Measurements from ENCODE around the gene MAP3K8. TPM values are rescaled to one million over a fixed set of nuclear protein-coding genes. Genes with fewer than 3 reads are reported as not detected.

Gene MAP3K8
- total RNA-seq, 4 donors from 2014 or later = 30.3 to 54.8 (median 47.6) TPM

- TF ChIP-seq CTCF (IDR thresholded peaks at IDR 0.05; ENCODE audit: low read depth) = no peak
These were observed 11.8 kb upstream of the MAP3K8 start for GRCh38 chr10:30422151-30422695.

DNA sequence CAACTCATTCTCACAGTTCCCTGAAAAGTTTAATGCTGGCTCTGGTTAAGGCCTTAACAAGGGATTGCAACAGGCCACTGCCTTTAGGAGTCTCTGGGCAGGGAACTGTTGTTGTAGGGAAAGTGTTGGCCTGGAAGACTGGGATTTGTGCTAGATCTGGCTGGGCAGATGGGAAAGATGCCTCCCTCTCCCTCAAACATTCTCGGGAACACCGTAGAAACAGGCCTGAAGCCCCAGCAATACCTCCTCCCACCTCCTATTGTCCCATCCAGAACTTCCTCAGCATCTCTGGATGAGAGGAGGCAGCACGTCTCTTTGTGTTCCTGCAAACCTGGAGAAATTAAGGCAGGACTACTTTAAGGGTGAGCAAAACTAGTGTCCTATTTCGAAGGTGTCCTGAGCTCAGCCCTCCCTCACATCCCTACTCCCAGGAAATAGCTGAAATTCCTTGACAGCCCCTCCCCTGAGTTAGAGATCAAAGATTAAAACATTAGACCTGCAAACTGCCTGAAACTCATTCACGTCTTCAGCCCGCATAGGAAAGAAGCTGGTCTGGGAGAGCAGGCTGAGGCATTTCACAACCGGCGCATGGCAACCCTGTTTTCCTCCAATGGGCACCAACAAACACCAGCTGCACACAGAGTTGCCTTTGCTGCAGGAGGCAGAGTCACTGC lies 10.9 kb upstream of the MAP3K8 start:
- no peak for TF ChIP-seq CTCF (IDR thresholded peaks at IDR 0.05; ENCODE audit: low read depth)

DNA sequence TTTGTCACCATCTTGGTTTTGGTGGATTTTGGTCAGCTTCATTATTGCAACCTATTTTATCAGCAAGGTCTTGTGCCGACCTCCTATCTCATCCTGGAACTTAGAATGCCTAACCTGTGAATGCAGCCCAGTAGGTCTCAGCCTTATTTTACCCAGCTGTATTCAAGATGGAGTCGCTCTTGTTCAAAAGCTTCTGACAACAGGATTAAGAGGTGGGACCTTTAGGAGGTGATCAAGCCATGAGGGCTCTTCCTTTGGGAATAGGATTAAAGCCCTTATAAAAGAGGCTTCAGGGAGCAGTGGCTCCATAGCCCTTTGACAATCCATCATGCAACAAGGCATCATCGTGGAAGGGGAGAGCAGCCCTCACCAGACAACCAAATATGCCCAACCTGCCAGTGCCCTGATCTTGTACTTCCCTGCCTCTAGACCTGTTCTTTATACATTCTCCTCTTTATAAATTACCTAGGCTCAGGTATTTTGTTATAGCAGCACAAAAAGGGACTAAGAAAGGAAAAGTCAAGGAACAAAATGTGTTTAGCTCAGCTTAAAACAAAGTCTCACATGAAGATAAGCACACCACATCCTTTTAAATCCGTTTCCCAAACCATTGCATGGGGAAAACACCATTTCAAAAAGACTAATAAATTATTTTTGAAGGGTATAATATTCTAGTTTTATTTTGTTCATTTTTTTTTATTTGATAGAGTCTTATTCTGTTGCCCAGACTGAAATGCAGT lies 8.5 kb upstream of the MAP3K8 start:
- no peak for TF ChIP-seq CTCF (IDR thresholded peaks at IDR 0.05; ENCODE audit: low read depth)

- no peak for TF ChIP-seq CTCF (IDR thresholded peaks at IDR 0.05; ENCODE audit: low read depth)
These were observed 3.3 kb upstream of the MAP3K8 start for GRCh38 chr10:30430544-30431298.

- TF ChIP-seq CTCF (IDR thresholded peaks at IDR 0.05; ENCODE audit: low read depth) = no peak
These were observed 2.5 kb upstream of the MAP3K8 start for GRCh38 chr10:30431435-30431911.

- no peak for TF ChIP-seq CTCF (IDR thresholded peaks at IDR 0.05; ENCODE audit: low read depth)
These were observed 1.2 kb upstream of the MAP3K8 start for GRCh38 chr10:30432622-30433305.

Data from subcutaneous adipose tissue (tissue), 4 donors.